HUES64 (cell line): ENCODE results near the gene CTNNA1.

Source experiments
- H3K27ac ChIP-seq: 2 replicates; pipeline ENCODE4 v1.7.0; 2013; ENCODE audit warnings: low read depth, low read length, inconsistent platforms
- H3K27me3 ChIP-seq: 2 replicates; pipeline ENCODE4 v1.6.1; 2013; ENCODE audit warnings: mild to moderate bottlenecking, low read length; ENCODE audit not compliant: insufficient read depth
- H3K36me3 ChIP-seq: 2 replicates; pipeline ENCODE4 v1.6.1; 2013; ENCODE audit warnings: mild to moderate bottlenecking, low read length; ENCODE audit not compliant: insufficient read depth
- H3K4me1 ChIP-seq: 2 replicates; pipeline ENCODE4 v1.6.1; 2013; ENCODE audit warnings: mild to moderate bottlenecking, low read length, moderate library complexity; ENCODE audit not compliant: insufficient read depth
- H3K4me3 ChIP-seq: 2 replicates; pipeline ENCODE4 v1.5.1; 2013; ENCODE audit warnings: mild to moderate bottlenecking, low read length, moderate library complexity
- H3K9ac ChIP-seq: 2 replicates; pipeline ENCODE4 v1.6.1; 2013; ENCODE audit warnings: mild to moderate bottlenecking, low read depth, low read length
- H3K9me3 ChIP-seq: 2 replicates; pipeline ENCODE4 v1.6.1; 2013; ENCODE audit warnings: low read depth, low read length; ENCODE audit not compliant: insufficient read depth
- WGBS: fragments of 150-250, 120-280 bp; methylation state at CpG from one replicate; pipeline ENCODE4 v1.1.7; 2013; ENCODE audit warnings: missing lambda C conversion rate; 5-methylcytosine and 5-hydroxymethylcytosine counted together

CTNNA1 gene

GRCh38 chr5:138901716-138902115 lies 148.5 kb downstream of the CTNNA1 start:
- Histone ChIP-seq H3K4me3 (no peak overlapping the region), H3K4me1 (peaks cover 7% of the 10 kb centered on the region; the same call in 1 of the 2 replicates), H3K27me3 (no peaks in the 10 kb centered on the region), H3K36me3 (peaks cover 67% of the 10 kb centered on the region), H3K27ac (no peak overlapping the region), H3K9ac (no peak overlapping the region), H3K9me3 (no peaks in the 10 kb centered on the region)
- 92% methylated on average over 2 of the region's 2 CpGs for WGBS

DNA sequence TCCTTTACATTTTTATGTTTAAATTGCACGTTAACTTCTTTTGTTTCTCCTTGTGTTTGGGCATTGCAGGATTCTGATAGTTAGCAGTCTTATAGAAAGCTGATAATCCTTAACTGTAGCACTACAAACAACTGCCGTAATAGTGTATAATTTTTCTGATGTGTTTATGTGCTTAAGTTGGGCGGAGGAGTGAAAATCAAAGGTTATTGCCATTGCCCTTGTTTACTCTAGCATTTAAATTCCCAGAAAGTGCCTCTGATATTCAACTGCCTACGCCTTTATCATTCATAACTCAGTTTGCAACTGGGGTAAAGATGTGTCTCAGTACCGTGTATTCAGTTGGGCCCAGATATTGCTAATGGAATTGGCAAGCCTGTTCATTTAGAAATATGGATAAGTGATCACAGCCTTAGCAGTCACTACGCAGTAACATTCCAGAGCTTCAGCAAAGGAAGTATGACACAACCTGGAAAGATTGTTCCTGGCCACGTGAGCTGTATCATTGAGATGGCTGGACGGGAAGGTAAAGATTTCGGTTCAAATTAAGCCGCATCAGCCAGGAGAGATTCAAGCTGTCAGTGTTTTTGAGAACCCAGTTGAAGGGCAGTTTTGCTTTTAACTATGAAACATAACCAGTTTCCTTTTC lies 150.0 kb downstream of the CTNNA1 start:
- no peaks in the 10 kb centered on the region for H3K27me3 ChIP-seq
- no peak overlapping the region for H3K4me3 ChIP-seq
- peaks cover 73% of the 10 kb centered on the region for H3K36me3 ChIP-seq
- H3K9ac ChIP-seq: no peak overlapping the region
- no peak overlapping the region for H3K27ac ChIP-seq
- H3K4me1 ChIP-seq: peaks cover 7% of the 10 kb centered on the region; the same call in 1 of the 2 replicates
- WGBS: 96% methylated on average over 10 of the region's 10 CpGs
- no peaks in the 10 kb centered on the region for H3K9me3 ChIP-seq

- 95% methylated on average over 1 of the region's 1 CpG for WGBS
- Histone ChIP-seq H3K9me3 (no peaks in the 10 kb centered on the region), H3K4me3 (no peak overlapping the region), H3K27ac (no peak overlapping the region), H3K4me1 (peaks cover 7% of the 10 kb centered on the region; the same call in 1 of the 2 replicates), H3K36me3 (peaks cover 73% of the 10 kb centered on the region), H3K27me3 (no peaks in the 10 kb centered on the region), H3K9ac (no peak overlapping the region)
Observed at GRCh38 chr5:138905541-138905940, 152.3 kb downstream of the CTNNA1 start.

GRCh38 chr5:138909734-138910133 lies 156.5 kb downstream of the CTNNA1 start:
- no peak overlapping the region for H3K9ac ChIP-seq
- no peak overlapping the region for H3K4me3 ChIP-seq
- no peaks in the 10 kb centered on the region for H3K27me3 ChIP-seq
- peaks cover 59% of the 10 kb centered on the region for H3K36me3 ChIP-seq
- 95% methylated on average over 2 of the region's 2 CpGs for WGBS
- H3K27ac ChIP-seq: no peak overlapping the region
- H3K9me3 ChIP-seq: no peaks in the 10 kb centered on the region
- no peaks in the 10 kb centered on the region for H3K4me1 ChIP-seq

DNA sequence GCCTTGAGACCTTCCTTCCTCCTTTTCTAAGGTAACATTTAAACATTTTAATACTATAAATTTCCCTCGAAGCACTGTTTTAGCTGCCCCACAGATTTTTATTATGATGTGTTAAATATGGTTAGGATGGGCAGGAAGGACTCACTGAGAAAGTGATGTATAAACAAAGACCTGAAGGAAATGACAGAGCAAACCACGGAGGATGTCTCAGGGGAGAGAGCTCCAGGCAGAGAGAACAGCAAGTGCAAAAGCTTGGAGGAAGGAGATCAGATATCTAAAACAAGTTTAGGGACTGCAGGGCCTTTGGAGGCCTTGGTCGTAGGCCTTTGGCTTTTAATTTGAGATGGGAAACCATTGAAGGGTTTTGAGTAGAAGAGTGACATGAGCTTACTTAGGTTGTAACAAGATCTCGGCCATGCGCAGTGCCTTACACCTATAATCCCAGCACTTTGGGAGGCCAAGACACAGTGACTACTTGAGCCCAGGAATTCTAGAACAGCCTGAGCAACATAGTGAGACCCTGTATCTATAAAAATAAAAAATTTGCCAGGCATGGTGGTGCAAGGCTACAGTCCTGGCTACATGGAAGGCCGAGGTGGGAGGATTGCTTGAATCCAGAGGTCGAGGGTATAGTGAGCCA lies 157.4 kb downstream of the CTNNA1 start:
- Histone ChIP-seq H3K9ac (no peak overlapping the region), H3K4me3 (no peak overlapping the region), H3K36me3 (peaks cover 57% of the 10 kb centered on the region), H3K4me1 (no peaks in the 10 kb centered on the region), H3K27ac (no peak overlapping the region), H3K27me3 (no peaks in the 10 kb centered on the region), H3K9me3 (no peaks in the 10 kb centered on the region)
- 92% methylated on average over 6 of the region's 7 CpGs for WGBS

GRCh38 chr5:138911441-138911840 lies 158.2 kb downstream of the CTNNA1 start:
- H3K9ac ChIP-seq: no peak overlapping the region
- no peak overlapping the region for H3K27ac ChIP-seq
- no peak overlapping the region for H3K4me3 ChIP-seq
- H3K27me3 ChIP-seq: no peaks in the 10 kb centered on the region
- H3K9me3 ChIP-seq: no peaks in the 10 kb centered on the region
- peaks cover 54% of the 10 kb centered on the region for H3K36me3 ChIP-seq
- no peaks in the 10 kb centered on the region for H3K4me1 ChIP-seq

DNA sequence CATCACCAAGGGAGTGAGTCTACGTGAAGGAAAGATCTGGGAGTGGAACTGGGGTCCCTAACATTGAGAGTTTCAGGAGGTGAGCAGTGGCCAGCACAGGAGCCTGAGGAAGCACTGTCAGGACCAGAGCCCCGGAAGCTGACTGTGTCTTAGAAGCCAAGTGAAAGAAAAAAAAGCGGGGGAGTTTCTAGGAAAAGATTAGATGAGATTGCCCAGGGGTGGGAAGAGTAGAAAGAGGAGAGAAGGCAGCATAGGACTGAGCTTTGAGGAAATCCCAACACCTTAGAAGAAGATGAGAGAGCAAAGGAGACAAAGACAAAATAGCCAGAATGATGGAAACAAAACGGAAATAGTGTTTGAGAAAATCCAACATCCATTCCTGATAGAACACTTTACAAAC lies 158.9 kb downstream of the CTNNA1 start:
- no peak overlapping the region for H3K27ac ChIP-seq
- no peaks in the 10 kb centered on the region for H3K9me3 ChIP-seq
- no peaks in the 10 kb centered on the region for H3K27me3 ChIP-seq
- H3K9ac ChIP-seq: no peak overlapping the region
- no peaks in the 10 kb centered on the region for H3K4me1 ChIP-seq
- H3K4me3 ChIP-seq: no peak overlapping the region
- H3K36me3 ChIP-seq: peaks cover 49% of the 10 kb centered on the region
- WGBS: 92% methylated on average over 4 of the region's 4 CpGs

- Histone ChIP-seq H3K27ac (no peak overlapping the region), H3K9ac (no peak overlapping the region), H3K36me3 (peaks cover 53% of the 10 kb centered on the region), H3K9me3 (no peaks in the 10 kb centered on the region), H3K4me3 (no peak overlapping the region), H3K4me1 (no peaks in the 10 kb centered on the region), H3K27me3 (no peaks in the 10 kb centered on the region)
- WGBS: 96% methylated on average over 3 of the region's 3 CpGs
Observed at GRCh38 chr5:138913773-138914172, 160.5 kb downstream of the CTNNA1 start.

GRCh38 chr5:138914338-138914737 lies 161.1 kb downstream of the CTNNA1 start:
- WGBS: 95% methylated on average over 3 of the region's 3 CpGs
- Histone ChIP-seq H3K9me3 (no peaks in the 10 kb centered on the region), H3K9ac (no peak overlapping the region), H3K36me3 (peaks cover 56% of the 10 kb centered on the region), H3K4me3 (no peak overlapping the region), H3K4me1 (no peaks in the 10 kb centered on the region), H3K27me3 (no peaks in the 10 kb centered on the region), H3K27ac (no peak overlapping the region)

- Histone ChIP-seq H3K27ac (no peak overlapping the region), H3K4me1 (no peaks in the 10 kb centered on the region), H3K9me3 (no peaks in the 10 kb centered on the region), H3K9ac (no peak overlapping the region), H3K4me3 (no peak overlapping the region), H3K36me3 (peaks cover 49% of the 10 kb centered on the region), H3K27me3 (no peaks in the 10 kb centered on the region)
- 85% methylated on average over 4 of the region's 4 CpGs for WGBS
Observed at GRCh38 chr5:138918686-138919085, 165.5 kb downstream of the CTNNA1 start.

DNA sequence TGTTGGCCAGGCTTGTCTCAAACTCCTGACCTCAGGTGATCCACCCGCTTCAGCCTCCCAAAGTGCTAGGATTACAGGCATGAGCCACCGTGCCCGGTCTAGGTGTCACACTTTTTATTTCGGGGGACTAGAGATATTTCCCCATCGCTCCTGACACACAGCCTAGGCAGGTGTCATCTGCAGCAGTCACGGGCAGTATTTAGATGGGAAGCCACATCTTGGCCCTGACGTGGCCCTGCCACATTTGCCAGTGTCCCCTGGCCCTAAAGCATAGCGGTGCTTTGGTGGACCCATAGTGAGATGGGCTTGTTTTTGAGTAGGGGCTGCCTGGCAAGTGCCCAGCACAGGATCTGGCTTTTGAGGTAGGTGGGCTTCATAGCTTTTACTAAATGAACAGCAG lies 167.0 kb downstream of the CTNNA1 start:
- Histone ChIP-seq H3K9ac (no peak overlapping the region), H3K4me1 (no peaks in the 10 kb centered on the region), H3K4me3 (no peak overlapping the region), H3K27me3 (no peaks in the 10 kb centered on the region), H3K27ac (no peak overlapping the region), H3K36me3 (peaks cover 53% of the 10 kb centered on the region), H3K9me3 (no peaks in the 10 kb centered on the region)
- 90% methylated on average over 8 of the region's 8 CpGs for WGBS
